SK-MEL-5 (cell line): ENCODE measurements around the gene COPS3. TPM values are rescaled to one million over a fixed set of nuclear protein-coding genes. Genes with fewer than 3 reads are reported as not detected.

Source experiments
- DNase-seq: peaks from one replicate; pipeline ENCODE4 v3.0.0-alpha.2; 2016; ENCODE audit warnings: low read depth, low spot score
- in situ Hi-C: cut with HindIII; loops from 2 replicates; pipeline ENCODE4 v1.10.0; 2016; ENCODE audit warnings: low sequenced_read_pairs, high pct_unique_total_duplicates, low pct_unique_long_range_greater_than_20kb
- total RNA-seq: library from RNA; depleted of rRNA; stranded (reverse); fragments of >200 nt; shearing (Covaris generic); gene quantifications from 2 replicates; pipeline ENCODE4 v1.2.3, GENCODE V29; 2014; rRNA removed

The COPS3 gene
- total RNA-seq, 1 experiment from 2014 or later: 121 TPM

DNA sequence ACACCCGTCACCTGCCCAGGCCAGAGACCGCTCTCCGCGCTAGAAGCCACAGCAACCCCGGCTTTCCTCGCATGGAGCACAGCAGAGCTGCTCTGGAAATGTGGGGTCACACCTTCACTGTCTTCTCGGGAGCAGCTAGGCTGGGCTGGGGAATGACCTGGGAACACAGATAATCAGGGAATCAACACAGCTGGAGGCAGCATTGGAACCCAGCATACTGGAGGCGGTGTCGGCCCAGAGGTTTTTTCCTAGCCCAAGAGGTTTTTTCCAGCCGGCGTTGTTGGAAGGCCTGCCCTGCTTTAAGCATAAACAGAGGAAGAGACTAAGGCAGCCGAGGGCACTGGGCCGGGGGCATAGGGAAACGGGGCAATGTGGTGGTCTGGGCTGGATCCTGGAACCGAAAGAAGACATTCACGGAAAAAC, 74.1 kb downstream of the COPS3 start:
- in situ Hi-C loops: no loop called here
- no peak for DNase-seq

DNA sequence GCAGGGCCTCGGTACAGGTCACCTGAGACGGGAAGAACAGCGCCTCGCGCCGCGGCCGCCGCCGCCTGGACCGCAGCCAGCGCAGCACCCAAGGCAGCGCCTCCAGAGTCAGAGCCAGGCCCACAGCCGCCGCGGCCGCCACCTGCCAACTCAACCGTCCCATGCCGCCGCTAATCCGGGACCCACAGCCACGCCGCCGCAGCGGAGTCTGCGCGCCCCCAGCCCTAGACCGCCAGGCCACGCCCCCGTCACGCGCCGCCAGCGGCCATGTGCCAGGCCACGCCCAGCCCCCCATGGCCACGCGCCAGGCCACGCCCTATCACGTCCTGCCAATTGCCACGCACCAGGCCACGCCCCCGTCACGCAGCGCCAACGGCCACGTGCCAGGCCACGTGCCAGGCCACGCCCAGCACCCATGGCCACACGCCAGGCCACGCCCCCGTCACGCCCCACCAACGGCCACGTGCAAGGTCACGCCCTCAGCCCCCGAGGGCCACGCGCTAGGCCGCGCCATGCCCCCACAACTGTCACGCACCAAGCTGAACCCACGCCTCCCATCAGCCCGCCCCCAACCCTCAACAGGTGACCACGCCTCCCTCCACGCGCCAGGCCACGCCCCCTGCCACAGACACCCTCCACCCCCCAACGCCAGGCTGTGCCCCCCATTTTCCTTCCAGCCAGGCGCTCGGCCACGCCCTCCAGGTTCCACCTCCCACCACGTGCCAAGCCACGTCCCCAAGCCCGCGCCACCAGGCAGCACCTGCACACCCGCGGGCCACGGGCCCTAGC, 74.7 kb downstream of the COPS3 start, which contains the start of gene PLD6:
TSS of gene PLD6 (minus strand) at position 210 of the 789 bp plus-strand sequence. CDS start at position 163, 47 bp downstream.
- DNase-seq: peak; percentile 71
- in situ Hi-C loops: no loop called here

DNA sequence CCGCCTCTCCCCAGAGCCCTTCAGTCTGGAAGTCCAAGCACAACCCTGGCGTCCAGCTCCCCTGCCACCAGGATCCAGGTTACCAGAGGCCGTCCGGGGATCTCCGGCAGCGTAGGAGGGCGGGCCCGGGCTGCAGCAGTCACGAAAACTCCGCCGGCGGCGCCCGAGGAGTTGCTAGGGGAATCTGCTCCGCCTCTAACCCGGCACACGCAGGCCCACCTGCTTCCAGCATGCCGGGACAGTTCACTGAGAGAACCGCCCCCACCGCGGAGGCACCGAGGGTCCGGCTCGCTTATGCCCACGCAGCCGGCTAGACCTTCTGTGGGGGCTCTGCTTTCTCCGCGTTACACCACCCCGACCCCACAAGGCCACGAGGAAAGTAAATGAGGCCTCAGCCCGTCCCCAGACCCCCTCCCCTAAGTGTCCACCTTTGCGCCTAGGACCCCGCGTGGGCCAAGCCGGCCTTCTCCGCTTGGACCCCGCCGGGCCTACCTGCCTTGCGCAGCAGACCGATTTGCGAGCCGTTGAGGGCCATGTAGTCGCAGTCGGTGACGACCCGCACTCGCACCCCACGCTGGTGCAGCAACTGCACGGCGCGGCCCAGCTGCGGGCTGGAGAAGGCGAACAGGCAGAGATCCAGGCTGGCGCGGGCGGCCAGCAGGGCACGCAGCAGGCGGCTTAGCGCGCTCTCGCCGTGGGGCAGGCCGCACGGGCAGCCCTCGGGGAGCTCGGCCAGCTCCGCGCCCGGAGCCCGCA, 75.5 kb downstream of the COPS3 start:
- DNase-seq: no peak
- in situ Hi-C loops: no loop called here

DNA sequence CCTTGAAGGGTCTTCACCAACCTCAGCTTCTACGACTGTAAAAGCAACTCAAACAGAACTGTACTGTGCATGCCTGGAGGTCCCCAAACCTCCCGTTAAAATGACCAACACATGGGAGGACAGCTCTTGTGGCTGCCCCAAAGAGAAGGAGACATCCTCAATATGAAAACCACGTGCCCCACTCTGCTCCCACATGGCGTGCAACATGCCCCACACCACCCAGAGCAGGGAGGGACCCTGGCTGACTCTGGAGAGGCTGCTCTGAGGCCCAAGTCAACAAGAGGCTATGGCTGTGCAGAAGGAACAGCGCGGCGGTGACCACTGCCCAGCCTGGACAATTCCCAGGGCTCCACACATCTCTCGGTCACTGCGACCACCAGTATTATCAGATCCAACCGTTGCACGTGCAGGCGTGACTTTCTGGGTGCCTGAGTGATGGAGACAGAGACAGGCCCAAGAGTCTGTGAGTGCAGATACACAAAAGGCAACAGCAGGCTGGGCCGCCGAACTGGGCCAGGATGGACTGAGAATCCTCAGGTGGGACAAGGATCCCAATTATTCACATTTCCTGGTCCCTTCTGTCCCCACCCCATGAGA, 76.3 kb downstream of the COPS3 start:
- no peak for DNase-seq
- in situ Hi-C loops: no loop called here

DNA sequence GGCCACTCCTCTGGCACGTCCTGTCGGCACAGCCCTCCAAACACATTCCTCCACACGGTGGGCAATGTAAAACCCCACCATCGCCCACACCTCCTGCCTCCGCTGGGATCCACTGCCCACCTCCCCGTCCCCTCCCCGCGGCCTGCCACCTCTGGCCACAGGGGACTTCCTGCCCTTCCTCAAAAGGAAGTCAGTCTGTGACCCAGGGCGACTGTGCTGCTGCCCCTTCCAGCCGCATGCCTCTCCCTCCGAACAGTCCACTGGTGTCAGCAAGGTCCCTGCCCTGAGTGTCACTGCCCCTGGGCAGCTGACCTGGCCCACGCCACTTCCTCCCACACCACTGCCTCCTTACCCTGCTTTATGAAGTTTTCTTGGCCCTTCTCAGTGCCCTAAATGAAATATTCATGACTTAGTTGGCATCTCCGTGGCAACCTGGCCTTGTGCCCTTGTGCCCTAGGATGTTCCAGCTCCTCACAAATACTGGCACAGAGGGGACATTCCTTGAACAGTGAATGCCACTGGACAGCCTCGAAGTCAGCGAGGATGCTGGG, 76.9 kb downstream of the COPS3 start:
- no peak for DNase-seq
- in situ Hi-C loops: no loop called here

DNA sequence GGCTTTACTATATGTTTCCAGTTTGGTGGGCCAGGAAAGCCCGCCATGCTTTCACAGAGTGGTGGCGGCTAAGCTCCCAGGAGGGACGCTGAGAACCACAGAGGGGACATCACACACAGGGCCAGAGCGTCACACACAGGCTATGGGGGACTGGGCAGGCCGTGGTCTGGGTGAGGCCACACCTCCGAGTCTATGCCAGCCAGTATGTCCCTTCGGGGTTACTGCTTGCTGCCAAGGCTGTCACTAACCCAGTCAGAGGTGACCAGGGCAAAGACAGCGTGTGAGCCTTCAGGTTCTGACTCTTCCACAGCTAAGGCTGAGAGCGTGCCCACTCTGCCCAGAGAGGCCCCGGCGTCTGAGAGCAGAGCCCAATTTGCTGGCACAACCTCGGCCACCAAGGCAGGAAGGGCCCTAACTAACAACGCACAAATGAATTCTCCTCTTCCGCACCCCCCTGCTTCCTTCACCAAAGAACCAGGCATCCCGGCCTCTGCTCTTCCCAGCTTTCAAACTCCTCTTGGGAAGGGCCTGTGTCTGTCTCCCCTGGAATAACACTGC, 77.8 kb downstream of the COPS3 start:
- in situ Hi-C loops: no loop called here
- no peak for DNase-seq

DNA sequence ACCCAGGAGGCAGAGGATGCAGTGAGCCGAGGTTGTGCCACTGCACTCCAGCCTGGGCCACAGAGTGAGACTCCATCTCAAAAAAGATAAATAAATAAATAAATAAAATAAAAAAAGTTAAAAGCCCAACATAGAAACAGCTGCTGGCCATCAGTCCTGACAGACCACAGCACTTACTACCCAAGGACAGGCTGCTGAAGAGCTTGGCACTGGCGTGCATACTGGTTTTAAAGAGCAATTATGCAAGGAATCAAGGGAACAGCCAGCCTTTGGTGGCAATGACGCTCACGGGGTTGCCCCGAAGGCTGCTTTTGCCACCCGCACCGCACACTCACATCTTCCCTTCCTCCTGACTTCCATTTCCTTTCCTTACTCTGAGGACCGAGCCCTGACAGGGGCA, 79.1 kb downstream of the COPS3 start:
- in situ Hi-C loops: no loop called here
- DNase-seq: no peak

DNA sequence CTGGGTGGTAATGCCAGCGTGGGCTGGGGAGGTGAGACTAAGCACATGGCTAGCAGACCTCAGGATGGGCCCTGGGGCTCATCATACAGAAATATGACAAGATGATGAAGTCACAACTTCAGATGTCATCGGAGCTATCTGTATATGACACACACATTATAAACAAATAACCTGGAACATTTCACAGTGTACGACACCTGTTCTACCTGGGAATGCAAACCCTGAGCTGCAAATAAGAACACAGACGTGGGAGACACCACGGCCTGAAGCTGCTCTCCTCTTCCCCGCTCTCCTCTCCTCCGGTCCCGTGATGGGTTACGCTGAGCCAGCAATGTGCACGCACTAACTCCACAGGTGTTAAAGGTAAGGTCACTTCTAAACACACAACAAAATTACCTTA, 79.8 kb downstream of the COPS3 start:
- in situ Hi-C loops: no loop called here

DNA sequence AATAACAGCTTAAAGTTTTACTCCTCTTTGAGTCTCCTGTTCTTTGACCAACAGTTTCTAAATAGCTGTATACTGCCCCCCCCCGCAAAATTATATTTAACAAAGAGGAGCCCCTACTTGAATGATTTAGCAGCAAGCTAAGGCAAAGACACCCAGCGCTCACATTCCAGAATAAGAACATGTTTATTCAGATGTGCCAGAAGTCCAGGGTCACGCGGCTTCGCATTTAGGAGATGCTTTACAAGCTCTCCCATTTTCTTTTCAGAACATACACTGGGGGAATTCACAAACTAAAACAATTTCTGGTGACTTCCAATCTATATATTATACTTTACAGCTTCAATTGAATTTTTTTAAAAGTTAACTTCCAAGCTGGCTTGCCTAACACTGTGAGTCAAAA, 80.2 kb downstream of the COPS3 start:
- in situ Hi-C loops: no loop called here
- DNase-seq: no peak

More for the DNA sequence above, 79.8 kb downstream of the COPS3 start:
- no peak for DNase-seq

DNA sequence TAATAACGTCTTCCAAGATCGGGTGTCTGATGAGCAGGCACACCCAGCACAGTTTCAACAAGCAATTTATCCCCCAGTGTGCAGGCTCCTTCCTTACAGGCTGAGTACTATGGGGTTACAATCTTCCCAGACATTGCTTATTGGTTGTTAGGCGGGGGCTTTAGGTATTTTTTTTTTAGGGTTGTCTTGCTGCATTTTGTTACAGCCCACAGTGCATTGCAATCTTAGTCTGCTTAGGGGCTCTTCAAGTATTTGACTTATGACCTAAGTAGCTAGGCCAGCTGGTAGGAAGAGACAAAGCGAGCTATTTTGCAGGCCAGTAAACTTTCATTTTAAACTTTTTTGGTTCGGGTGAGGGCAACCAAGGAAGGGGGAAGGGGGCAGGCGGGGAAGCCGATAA, 80.7 kb downstream of the COPS3 start:
- in situ Hi-C loops: no loop called here
- no peak for DNase-seq

DNA sequence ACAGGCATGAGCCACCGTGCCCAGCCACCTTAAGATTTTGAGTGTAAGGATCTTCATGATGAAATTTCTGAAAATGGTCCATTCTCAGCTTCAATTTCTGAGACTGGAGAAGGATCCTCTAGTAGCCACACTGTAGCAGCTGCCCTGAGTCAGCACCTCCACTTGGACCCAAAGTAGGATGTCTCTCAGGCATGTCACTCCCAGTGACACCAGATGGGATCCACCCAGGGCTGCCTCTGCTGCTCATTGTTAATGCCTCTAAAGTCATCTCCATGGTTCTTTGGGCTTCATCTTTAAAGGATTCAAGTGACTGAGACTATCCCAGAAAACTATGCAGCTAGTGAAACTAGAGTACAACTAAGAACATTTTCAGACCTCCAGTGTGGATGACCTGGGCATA, 82.8 kb downstream of the COPS3 start:
- no peak for DNase-seq
- in situ Hi-C loops: no loop called here

DNA sequence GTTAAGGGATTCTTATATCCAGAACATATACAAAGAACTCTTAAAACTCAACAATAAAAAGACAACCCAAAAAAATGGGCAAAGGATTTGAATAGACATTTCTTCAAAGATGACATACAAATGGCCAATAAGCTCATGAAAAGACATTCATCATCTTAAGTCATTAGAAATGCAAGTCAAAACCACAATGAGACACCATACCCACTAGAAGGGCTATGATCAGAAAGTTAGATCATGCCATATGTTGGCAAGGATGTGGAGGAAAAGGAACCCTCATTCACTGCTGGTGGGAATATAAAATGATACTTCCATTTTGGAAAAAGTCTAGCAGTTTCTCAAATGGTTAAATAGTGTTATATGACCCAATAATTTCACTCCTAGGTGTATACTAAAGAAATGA, 84.3 kb downstream of the COPS3 start:
- no peak for DNase-seq

More for the DNA sequence above, 84.3 kb downstream of the COPS3 start:
- in situ Hi-C loops: no loop called here

Other genes starting within 250 kb of the COPS3 start
- gene MPRIP, start 238.8 kb downstream of the COPS3 start, total RNA-seq: 85.5 and 87.9 TPM in 2 replicates
- 4.3 and 4.7 TPM in 2 replicates for gene PLD6, start 74.9 kb downstream of the COPS3 start, total RNA-seq
- 37.2 and 43.7 TPM in 2 replicates for gene FLCN, start 44.1 kb downstream of the COPS3 start, total RNA-seq
- gene NT5M, start 22.1 kb upstream of the COPS3 start, total RNA-seq: 11.0 and 15.7 TPM in 2 replicates
- gene MED9, start 195.8 kb upstream of the COPS3 start, total RNA-seq: 73.7 and 85.1 TPM in 2 replicates
- gene RASD1, start 215.1 kb upstream of the COPS3 start, total RNA-seq: 73.8 and 79.9 TPM in 2 replicates